CD1c-positive myeloid dendritic cell (primary cell): Measurements from ENCODE around the gene CACNA1D.

Experiments used
- DNase-seq: peaks from one replicate; pipeline ENCODE4 v3.0.0-alpha.2; 2016; ENCODE audit errors: extremely low spot score

CACNA1D gene

DNA sequence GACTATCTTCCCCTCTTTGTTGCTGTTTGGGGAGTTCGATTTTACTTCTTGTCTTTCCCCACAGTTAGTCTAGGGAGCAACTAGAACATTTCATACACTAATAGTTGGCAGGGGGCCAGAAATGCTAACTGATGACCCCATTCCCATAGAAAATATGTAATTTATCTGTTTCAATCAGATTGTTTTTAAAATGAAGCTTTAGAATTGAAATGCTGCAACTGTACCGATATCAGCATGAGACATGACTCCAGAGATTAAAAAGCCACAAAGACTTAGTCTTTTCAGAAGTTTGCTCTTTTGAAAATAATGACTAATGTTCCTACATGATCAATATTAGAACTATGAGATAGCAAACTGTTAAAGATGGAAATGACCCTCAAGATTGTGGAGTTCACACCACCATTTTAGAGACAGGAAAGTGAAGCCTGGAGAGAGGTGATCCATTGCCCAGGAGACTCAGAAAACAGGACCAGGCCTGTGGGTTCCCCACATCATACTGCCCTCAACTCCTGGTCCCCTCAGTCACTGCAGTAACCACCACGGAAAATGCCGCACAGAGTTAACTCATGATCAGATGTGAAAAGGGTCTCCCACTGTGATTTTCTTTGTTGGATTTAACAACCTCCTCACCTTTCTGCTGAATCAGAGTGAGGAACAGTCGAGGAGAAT, 221.5 kb downstream of the CACNA1D start:
- DNase-seq: no peak

DNA sequence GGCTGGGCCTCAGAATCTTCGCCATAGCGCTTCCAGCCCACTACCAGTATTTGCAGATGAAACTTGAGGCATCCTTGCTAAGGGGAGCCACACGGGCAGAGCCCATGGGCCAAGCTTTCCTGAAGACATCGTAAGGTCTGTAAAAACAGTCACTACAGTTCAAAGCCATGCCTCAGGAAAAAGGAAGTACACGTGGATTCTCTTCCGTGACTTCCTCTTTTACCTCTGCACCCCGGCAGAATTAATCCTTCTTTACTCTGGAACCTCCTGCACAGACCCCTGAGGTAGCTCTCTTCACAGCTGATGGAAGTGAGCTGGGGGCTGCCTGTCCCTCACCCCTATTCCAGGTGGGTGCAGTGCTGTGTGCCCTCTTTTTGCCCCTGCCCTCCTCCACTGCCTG, 222.6 kb downstream of the CACNA1D start:
- DNase-seq: peak; percentile 67

DNA sequence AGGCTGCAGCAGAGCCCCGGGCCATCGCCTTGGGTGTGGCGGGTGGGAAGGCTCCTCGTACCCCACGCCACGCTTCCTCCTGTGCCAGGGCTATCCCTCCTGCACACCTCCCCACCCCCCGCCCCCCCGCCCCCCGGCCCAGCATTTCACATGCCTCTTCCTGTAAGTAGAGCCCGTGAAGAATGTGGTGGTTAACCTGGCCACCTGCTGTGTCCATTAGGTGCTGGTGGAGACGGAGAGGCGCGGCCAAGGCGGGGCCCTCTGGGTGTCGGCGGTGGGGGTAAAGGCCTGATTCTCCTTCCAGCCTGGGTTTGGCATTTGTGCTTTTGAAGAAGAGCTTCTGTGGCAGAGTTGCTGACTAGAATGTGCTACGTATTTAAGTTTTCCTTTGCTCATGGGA, 224.1 kb downstream of the CACNA1D start:
- no peak for DNase-seq

DNA sequence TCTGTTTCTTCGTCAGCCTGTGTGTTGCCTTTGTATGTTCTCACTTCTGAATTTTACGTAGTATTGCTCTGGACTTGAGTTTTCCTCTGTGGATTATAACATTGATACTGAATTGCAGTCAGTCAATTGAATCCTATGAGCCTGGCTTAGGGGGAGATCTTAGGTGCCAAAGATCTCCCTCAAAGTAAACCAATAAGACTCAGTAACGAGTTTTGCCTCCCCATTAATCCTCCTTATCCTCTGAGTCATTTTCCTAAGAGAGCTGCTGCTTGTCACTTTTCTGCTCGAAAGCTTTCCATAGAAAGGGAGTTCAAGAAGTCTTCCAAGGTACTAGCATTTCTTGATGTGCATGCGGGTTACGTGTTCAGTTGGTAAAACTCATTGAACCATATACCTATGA, 225.4 kb downstream of the CACNA1D start:
- no peak for DNase-seq

DNA sequence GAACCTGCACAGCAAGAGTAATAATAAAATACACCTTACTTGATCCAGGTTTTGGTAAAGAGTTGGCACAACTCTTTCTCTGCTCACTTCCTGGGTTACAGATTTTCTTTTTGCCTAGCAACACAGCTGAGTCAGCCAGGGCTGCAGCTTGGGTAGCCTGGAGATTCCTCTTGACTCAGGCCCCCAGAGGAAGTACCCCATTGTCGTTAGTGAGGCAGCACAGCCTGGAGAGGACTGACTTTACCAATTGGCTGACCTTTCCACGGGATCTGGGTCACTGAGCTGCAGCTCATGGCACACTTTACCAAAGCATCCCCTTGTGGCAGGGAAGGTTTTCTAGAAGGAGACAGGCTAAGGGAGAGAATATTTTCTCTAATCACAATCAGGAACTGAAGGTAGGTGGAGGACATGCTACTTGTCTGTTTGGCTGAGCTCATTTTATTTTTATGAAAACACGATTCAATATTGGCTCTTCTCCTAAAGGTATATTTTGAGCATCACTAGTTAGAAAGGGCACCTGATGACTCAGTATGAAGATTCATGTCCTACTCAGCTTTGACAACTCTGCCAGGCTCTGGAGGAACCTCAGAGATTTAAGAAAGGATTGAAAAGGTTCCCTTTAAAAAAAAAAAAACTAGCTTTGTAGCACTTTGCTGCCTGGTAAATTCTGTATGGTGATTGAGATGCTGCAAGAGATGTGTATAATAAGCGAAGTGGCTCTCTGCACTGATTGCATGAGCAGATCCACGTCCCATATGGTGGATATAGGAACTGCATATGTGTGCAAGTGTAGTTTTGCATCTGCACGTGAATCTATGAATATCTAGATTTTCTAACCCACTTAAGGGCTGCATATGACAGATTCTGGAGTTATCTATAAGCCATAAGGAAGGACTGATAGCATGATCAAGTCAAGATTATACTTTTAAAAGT, 227.0 kb downstream of the CACNA1D start:
- no peak for DNase-seq

DNA sequence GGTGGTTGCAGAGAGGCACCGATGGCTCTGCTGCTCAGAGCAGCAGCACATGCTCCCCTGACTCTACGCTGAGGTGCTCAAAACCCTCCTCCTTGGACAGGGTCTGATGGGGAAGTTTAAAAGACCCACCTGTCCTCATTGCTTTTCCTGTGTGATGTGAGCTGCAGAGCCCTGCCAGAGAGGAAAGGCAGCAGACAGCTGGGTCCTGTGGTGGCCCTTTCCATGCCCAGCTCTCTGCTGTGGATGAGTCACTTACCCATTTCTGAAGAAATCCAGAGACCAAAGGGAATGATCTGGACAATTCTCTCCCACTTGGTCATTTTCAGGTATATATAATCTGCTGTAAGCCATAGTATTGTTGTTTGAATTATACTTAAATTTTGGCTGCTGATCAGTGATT, 230.2 kb downstream of the CACNA1D start:
- no peak for DNase-seq

DNA sequence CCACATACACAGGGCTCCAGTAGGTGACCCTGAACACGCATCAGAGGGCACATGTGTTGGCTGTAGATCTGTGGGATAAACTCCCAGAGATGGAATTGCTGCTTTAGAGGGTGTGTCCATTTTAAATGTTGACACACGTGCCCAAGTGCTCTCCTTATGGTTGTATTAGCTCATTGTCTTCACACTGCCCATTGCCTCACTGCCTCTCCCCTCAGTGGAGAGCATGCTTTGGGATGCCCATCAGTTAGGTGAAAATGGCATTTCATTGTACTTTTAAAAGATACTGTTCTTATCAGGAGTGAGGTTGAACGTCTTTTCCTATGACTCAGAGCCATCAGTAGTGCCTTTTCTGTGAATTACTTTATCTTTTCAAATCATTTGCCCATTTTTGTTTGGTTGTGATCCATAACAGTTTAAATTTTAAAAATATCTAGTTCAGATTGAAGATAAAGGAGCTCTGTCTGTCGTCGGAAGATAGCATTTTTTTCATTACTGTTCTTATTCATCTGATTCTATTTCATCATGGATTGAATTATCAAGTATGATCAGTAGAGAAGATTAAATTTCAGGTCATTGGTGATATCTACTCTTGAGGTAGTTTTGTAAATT, 231.1 kb downstream of the CACNA1D start:
- DNase-seq: no peak

DNA sequence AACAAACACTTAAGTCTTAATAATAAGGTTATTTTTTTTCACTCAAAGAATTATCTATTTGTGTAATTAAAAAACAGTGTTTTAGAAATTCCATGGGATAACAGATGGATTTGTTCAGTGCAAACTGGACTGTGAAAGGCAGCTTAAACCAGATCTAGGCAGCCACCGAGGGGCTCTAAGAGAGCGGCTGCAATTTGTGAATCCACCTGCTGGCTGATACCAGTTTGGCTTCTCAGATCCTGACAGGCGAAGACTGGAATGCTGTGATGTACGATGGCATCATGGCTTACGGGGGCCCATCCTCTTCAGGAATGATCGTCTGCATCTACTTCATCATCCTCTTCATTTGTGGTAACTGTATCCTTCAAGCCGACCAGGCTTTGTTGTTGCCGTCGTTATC, 232.2 kb downstream of the CACNA1D start:
- no peak for DNase-seq

DNA sequence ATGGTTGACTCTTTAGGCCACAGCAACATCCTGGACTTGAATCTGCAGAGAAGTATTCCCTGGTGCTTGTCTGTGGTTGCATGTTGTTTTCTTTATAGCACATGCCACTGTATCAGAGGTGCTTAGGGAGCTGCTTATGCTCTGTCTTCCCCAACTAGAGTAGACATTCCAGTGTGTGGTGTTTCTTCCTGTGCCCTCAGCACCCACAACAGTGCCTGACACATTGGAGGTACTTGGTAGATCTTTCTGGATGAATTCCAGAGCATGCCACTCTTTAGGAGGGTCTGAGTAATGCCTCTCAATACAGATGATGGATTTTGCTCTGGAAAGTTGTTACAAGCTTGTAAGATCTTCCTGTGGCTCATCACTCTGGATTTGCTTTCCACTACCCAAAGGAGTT, 234.2 kb downstream of the CACNA1D start:
- DNase-seq: no peak

DNA sequence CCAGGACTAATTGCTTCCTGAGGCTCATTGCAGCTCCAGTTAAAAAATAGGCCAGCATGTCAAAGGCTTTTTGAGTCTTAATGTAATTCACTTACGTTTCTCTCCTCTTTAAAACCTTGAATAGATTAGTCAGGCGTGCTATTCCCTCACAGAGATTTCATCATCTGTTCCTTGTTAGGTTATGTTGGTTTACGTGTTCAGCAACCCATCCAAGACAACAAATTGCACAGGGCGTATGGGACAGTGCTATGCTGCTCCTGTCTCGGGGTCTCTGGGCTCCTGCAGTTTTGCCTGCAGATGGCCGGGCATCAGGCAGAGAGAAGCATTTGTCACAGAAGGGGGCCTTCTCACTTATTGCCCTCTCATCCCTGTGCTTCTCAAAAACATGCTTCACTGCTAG, 234.7 kb downstream of the CACNA1D start:
- DNase-seq: no peak

DNA sequence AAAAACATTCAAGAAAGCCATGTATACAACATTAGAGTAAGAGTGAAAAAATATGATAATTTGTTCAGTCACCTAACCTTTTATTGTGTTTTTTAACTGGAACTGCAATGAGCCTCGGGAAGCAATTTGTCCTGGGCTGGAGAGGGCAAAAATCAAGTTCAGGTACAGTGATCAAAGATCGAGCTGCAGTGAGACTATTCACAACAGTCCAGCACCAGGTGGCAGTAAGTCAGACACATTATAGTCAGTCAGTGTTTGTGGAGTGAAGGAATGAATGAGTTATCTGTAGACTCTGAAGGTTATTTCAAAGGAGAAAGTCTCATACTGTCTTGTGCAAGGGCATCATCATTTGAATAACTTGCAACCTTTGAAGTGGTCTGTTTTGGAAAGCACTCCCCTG, 235.2 kb downstream of the CACNA1D start:
- no peak for DNase-seq

DNA sequence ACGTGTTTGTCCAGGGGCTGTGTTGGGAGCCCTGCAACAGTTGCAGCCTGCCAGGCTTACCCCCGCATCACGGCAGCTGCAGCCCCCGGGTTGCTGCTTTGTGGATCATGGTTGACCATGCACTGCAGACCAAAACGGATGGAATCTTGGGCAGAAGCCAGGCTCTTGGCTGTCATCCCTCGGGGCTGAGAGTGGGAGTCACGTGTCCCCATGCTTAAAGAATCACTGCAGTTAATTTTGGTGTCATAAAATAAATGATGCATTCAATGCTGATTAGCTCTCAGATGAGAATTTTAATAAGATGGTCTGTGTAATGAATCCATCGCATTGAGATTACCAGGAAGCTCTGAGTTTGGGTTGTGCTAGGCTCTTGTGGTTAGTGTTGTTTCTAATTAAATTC, 236.2 kb downstream of the CACNA1D start:
- no peak for DNase-seq

DNA sequence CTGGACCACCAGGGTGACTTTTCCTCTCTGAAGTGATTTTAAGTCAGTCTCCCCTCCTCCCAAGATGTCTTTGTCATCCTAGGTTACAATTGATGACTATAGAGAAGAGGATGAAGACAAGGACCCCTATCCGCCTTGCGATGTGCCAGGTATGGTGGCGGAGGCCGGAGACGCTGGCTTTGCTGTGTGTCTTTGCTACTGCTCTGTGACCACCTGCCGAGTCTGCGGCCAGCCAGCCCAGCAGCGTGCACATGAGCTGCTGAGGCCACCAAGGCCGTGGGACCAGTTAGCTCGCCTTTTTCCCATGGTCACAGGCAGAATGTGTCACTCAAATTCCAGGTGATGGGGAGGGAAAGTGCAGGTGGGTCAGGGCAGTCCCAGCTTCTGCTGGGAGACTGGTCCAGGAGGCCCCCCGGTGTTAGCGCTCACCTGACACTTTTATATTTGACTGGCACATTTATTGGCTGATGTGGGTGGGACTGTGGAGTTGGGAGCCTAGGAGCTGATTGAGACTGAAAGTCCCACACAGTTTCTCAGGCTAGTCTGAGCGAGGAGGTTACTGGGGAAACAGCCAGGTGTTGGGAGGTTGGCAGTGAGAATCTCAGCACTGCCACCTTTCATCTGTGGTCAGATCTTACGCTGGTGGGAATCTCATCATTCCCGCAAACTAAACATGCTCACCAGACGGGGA, 237.7 kb downstream of the CACNA1D start:
- DNase-seq: no peak

DNA sequence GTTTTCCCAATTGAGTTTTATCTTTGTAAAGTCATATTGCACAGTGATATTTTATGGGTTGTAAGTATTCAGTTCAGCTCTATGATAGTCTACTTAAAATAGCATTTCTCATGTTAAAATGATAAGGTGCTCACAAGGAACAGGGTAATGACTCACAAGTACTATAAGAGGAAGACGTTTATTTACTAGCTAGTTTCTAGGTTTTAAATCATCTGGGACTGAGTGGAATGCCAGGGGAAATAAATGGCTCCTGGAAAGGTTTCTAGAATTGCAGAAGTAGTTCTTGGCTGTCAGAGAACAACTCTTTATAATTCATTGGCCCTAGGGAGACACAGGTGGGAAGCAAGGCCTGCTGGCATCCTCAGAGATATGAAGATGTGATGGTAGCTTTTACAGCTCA, 239.0 kb downstream of the CACNA1D start:
- DNase-seq: no peak

DNA sequence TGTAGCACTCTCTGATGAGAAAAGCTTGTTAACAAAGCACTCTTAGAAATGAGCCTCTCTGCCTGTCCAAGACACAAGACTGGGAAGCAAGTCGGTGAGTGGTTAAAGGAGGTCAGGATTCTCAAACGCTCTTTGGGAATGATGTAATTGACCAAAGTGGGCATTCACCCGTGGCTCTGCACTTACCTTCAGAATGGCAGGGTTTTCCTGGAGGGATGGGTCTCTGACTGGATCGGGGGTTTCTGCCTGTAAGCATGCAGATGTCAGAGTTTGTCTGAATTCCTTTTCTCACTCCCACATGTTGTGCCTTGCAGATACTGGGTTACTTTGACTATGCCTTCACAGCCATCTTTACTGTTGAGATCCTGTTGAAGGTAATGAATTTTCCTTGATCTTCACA, 245.6 kb downstream of the CACNA1D start:
- DNase-seq: no peak

DNA sequence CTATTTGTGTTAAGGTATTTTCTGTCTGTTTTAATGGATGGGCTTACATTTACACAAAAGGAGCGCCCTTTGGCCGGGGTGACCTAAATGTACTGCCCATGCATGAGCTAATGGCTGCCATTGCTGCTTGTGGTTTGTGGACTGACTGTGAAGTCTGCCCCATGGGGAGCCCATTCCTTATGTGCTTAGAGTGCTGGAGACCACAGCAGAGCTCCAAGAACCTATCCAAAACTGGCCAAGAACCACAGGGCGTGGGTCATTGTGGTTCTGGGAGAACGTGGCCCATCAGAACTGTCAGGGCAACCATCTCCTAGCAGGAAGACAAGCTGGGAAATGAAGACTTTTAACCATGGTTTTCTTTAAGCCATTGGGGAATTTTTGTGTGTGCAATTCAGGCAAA, 246.5 kb downstream of the CACNA1D start:
- DNase-seq: no peak

DNA sequence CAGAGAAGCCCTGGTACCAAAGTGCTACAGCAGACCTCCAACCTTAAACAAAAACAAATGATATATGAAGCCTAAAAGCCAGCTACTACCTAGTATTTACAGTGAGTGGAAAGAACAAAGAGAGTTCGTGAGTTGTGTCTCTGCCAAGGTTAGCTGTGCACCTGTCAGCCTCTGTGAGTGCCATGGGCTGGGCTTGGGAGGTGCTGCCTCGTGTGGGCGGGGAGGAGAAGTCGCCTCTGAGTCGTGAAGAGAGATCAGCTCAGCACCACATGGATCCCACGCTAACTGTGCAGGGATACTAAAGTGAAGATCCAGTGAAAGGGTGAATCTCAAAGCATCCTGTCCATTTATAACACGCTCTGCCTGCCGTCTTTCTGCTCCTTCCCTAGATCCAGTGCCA, 249.9 kb downstream of the CACNA1D start:
- DNase-seq: peak; percentile 25

DNA sequence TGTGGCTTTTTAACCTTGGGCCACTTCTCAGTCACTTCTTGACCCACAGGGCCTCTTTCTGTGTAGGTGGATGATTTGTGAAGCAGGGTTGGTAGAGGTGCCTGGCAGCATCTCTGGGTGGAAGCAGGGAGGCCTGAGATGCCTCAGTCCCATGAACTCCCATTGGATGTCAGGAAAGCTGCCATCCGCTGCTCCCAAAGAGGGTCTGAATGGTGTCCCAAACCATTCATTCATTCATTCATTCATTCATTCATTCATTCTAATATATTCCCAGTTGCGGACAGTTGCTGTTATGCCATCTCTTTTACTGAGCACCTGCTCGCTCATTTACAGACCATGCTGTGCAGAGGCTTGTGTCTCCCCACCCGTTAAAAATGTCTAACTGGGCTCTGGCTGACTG, 253.1 kb downstream of the CACNA1D start:
- no peak for DNase-seq

DNA sequence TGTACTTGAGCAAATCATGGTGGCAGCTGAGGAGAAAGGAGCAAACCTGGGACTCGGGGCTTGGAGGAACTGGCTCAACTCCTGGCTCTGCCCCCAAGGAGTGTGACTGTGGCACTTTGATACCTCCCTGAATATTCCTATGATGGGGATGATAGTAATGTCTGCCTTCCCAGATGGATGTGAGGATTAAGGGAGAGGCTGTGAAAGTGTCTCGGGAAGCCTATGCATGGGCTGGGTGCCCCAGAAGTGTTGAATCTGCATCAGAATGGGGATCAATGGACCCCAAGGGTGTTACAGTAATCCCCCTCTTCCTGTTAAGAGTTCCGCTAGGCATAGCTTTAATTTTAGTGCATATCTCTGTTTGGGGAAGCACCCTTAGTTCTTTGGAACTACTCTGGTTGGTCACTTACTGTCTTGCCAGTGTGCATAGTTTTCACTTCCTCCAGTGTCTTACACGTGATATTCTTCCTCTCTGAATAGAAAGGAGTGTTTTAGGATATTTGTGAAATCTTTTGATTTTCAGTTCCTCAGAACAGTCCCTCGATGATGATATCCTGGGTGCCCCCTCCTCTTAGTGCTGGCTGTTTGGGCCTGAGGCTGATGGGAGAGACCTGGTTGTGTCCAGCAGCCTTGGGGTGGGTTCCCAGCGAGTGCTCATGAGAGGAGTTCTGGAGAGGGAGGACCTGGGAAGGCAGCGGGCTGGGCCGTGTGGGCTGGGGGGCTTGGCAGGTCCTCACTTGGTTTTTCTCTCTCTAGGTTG, 254.3 kb downstream of the CACNA1D start:
- DNase-seq: peak; percentile 93

DNA sequence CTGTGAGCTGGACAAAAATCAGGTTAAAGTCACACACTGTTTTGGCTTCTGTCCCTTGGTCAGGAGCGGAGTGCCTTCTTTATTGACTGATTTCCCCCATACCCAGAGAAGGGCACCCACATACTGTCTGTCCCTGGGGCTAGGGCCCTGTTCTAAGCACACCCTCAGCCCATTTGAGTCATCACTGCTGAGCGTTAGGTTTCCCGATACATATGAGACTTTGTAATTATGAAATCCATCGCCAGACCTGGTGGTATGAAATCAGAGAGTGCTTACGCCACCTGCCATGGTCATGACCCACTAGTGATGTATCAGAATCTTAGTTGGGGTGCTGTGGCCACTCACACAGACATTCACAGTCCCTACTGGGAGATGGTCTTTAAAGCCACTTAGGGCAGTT, 255.0 kb downstream of the CACNA1D start:
- DNase-seq: peak; percentile 91
